Esophagus (tissue), 2 donors: ENCODE measurements around the gene ATP1B2. TPM values are rescaled to one million over a fixed set of nuclear protein-coding genes. Genes with fewer than 3 reads are reported as not detected.

Experiments used
- H3K27ac ChIP-seq, 2 donors: one replicate each; pipeline ENCODE4 v1.5.1; 2013; ENCODE audit warnings: low read depth in 2 of 2, mild to moderate bottlenecking in 2 of 2, inconsistent platforms in 1 of 2, low read length in 1 of 2, moderate library complexity in 1 of 2
- H3K27me3 ChIP-seq, 2 donors: one replicate each; pipeline ENCODE4 v1.6.1; 2013; ENCODE audit warnings: low read length in 2 of 2, control low read depth in 1 of 2, mild to moderate bottlenecking in 1 of 2; ENCODE audit not compliant: insufficient read depth in 2 of 2, control insufficient read depth in 1 of 2
- H3K36me3 ChIP-seq, 2 donors: one replicate each; pipeline ENCODE4 v1.6.1; 2013; ENCODE audit warnings: low read length in 1 of 2; ENCODE audit not compliant: control insufficient read depth in 2 of 2, insufficient read depth in 2 of 2
- H3K4me1 ChIP-seq, 2 donors: one replicate each; pipeline ENCODE4 v1.6.1; 2013; ENCODE audit warnings: low read length in 1 of 2; ENCODE audit not compliant: control insufficient read depth in 2 of 2, insufficient read depth in 2 of 2
- H3K4me3 ChIP-seq, 2 donors: one replicate each; pipeline ENCODE4 v1.5.1; 2013; ENCODE audit warnings: low read length in 2 of 2, mild to moderate bottlenecking in 2 of 2, low read depth in 1 of 2, moderate library complexity in 1 of 2
- H3K9me3 ChIP-seq, 2 donors: one replicate each; pipeline ENCODE4 v1.6.1; 2013; ENCODE audit warnings: mild to moderate bottlenecking in 2 of 2, low read depth in 1 of 2, low read length in 1 of 2, moderate library complexity in 1 of 2; ENCODE audit not compliant: control insufficient read depth in 2 of 2, insufficient read depth in 1 of 2
- WGBS, 2 donors: extraction: QIAGEN DNeasy Blood & Tissue Kit; methylation state at CpG; one replicate each; pipeline ENCODE4 v1.1.7; 2013; 5-methylcytosine and 5-hydroxymethylcytosine counted together
- polyA plus RNA-seq, 2 donors: library from polyadenylated mRNA; stranded (reverse); fragments of 200-250 nt; gene quantifications; one replicate each; pipeline ENCODE4 v1.2.3, GENCODE V29; 2013
- donor health status: healthy with polysubstance abuse.
- donor health status: Bipolar disorder and iron deficiency.

ATP1B2 gene
- polyA plus RNA-seq, 2 donors = 0.24 to 0.51 TPM

GRCh38 chr17:7674934-7675333, 24.2 kb downstream of the ATP1B2 start:
- Histone ChIP-seq H3K27ac (no peak overlapping the region), H3K36me3 (peaks cover 19 to 32% of the 10 kb centered on the region in 2 donors), H3K9me3 (peaks cover 0 to 6% of the 10 kb centered on the region in 2 donors), H3K4me1 (no peaks in the 10 kb centered on the region), H3K4me3 (no peak overlapping the region), H3K27me3 (no peaks in the 10 kb centered on the region)
- 90% methylated on average over 14 of the region's 14 CpGs for whole genome bisulfite sequencing, 2 donors

GRCh38 chr17:7676533-7676932, 25.8 kb downstream of the ATP1B2 start:
- Histone ChIP-seq H3K9me3 (peaks cover 0 to 6% of the 10 kb centered on the region in 2 donors), H3K36me3 (peaks cover 19 to 24% of the 10 kb centered on the region in 2 donors), H3K4me3 (no peak overlapping the region), H3K27ac (no peak overlapping the region), H3K4me1 (no peaks in the 10 kb centered on the region), H3K27me3 (no peaks in the 10 kb centered on the region)
- WGBS, 2 donors = 86 to 89% methylated on average over 5 of the region's 5 CpGs

GRCh38 chr17:7677388-7678067, 26.8 kb downstream of the ATP1B2 start:
- Histone ChIP-seq H3K36me3 (peaks cover 19 to 21% of the 10 kb centered on the region in 2 donors), H3K27ac (no peak overlapping the region), H3K27me3 (no peaks in the 10 kb centered on the region), H3K4me3 (no peak overlapping the region), H3K9me3 (peaks cover 0 to 6% of the 10 kb centered on the region in 2 donors), H3K4me1 (no peaks in the 10 kb centered on the region)
- WGBS, 2 donors = 83 to 84% methylated on average over 10 of the region's 10 CpGs

- WGBS, 2 donors = 36 to 39% methylated on average over 15 of the region's 15 CpGs
- Histone ChIP-seq H3K4me1 (peaks cover 0 to 6% of the 10 kb centered on the region in 2 donors), H3K4me3 (peak overlapping the region; percentile 71 to 98), H3K27me3 (no peaks in the 10 kb centered on the region), H3K36me3 (no peaks in the 10 kb centered on the region), H3K9me3 (no peaks in the 10 kb centered on the region), H3K27ac (peak overlapping the region; percentile 98 to 100)
Measured at GRCh38 chr17:7684851-7685532, 34.3 kb downstream of the ATP1B2 start.

- peak overlapping the region; percentile 98 to 100 for H3K27ac ChIP-seq
- peaks cover 0 to 6% of the 10 kb centered on the region in 2 donors for H3K4me1 ChIP-seq
- WGBS, 2 donors = 4% methylated on average over 44 of the region's 44 CpGs
- H3K9me3 ChIP-seq = no peaks in the 10 kb centered on the region
- peaks cover 0 to 3% of the 10 kb centered on the region in 2 donors for H3K36me3 ChIP-seq
- H3K27me3 ChIP-seq = no peaks in the 10 kb centered on the region
- H3K4me3 ChIP-seq = peak overlapping the region; percentile 71 to 98
Measured at GRCh38 chr17:7685533-7686221, 35.0 kb downstream of the ATP1B2 start.

- WGBS, 2 donors = 0 to 1% methylated on average over 30 of the region's 30 CpGs
- peak overlapping the region; percentile 71 to 98 for H3K4me3 ChIP-seq
- no peaks in the 10 kb centered on the region for H3K27me3 ChIP-seq
- H3K9me3 ChIP-seq = no peaks in the 10 kb centered on the region
- H3K36me3 ChIP-seq = peaks cover 0 to 3% of the 10 kb centered on the region in 2 donors
- peak overlapping the region; percentile 98 to 100 for H3K27ac ChIP-seq
- peaks cover 0 to 6% of the 10 kb centered on the region in 2 donors for H3K4me1 ChIP-seq
Measured at GRCh38 chr17:7686222-7687071, 35.7 kb downstream of the ATP1B2 start.

GRCh38 chr17:7687072-7687907, 36.6 kb downstream of the ATP1B2 start, which contains the start of gene TP53:
Gene TP53, minus strand, starts transcription at chr17:7687490. Its CDS starts 10,896 bp downstream, at chr17:7676594.
- Histone ChIP-seq H3K27ac (peak within 1 kb of the TSS; percentile 98 to 100), H3K27me3 (no peaks in the 10 kb centered on the region), H3K9me3 (no peaks in the 10 kb centered on the region), H3K4me3 (peak within 1 kb of the TSS; percentile 71 to 98), H3K36me3 (peaks cover 0 to 3% of the 10 kb centered on the region in 2 donors), H3K4me1 (peaks cover 0 to 6% of the 10 kb centered on the region in 2 donors)
- WGBS, 2 donors = 0% methylated on average over 30 of the region's 30 CpGs

- H3K9me3 ChIP-seq = no peaks in the 10 kb centered on the region
- H3K27me3 ChIP-seq = no peaks in the 10 kb centered on the region
- H3K36me3 ChIP-seq = peaks cover 0 to 3% of the 10 kb centered on the region in 2 donors
- peak within 1 kb of the TSS; percentile 98 to 100 for H3K27ac ChIP-seq
- WGBS, 2 donors = 0% methylated on average over 51 of the region's 51 CpGs
- peak within 1 kb of the TSS; percentile 71 to 98 for H3K4me3 ChIP-seq
- peaks cover 0 to 6% of the 10 kb centered on the region in 2 donors for H3K4me1 ChIP-seq
Measured at GRCh38 chr17:7687908-7688807, 37.4 kb downstream of the ATP1B2 start, which contains the start of gene WRAP53. Gene WRAP53, plus strand, starts transcription at chr17:7688477. Its CDS starts 172 bp downstream, at chr17:7688649.
